HG02981 (cell line): Measurements from ENCODE around the gene PCSK6.

Experiments
- ATAC-seq: cut with Tn5 transposase; IDR thresholded peaks from one replicate; pipeline ENCODE4 v1.9.1; 2021; ENCODE audit warnings: mild to moderate bottlenecking, moderate library complexity; ENCODE audit not compliant: unreplicated experiment

Gene PCSK6

DNA sequence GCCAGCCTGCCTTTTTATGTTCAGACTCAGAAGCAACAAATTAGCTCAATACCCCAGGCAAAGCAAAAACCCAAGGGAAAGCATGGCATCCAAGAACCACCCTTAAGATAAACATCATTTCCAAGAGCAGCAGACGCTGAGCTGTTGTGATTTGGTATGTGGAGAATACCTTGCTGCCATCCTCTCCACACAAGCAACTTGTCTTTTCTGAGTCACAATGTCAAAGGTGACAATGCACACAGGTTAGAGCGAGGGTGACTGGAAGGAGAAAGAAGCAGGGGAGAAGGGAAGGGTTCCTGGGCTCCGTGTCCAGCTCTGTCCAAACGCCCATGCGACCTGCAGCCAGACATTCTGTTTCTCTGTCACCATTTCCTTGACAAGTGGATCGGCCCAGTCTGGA is 6.0 kb downstream of the PCSK6 start:
- ATAC-seq: no peak

DNA sequence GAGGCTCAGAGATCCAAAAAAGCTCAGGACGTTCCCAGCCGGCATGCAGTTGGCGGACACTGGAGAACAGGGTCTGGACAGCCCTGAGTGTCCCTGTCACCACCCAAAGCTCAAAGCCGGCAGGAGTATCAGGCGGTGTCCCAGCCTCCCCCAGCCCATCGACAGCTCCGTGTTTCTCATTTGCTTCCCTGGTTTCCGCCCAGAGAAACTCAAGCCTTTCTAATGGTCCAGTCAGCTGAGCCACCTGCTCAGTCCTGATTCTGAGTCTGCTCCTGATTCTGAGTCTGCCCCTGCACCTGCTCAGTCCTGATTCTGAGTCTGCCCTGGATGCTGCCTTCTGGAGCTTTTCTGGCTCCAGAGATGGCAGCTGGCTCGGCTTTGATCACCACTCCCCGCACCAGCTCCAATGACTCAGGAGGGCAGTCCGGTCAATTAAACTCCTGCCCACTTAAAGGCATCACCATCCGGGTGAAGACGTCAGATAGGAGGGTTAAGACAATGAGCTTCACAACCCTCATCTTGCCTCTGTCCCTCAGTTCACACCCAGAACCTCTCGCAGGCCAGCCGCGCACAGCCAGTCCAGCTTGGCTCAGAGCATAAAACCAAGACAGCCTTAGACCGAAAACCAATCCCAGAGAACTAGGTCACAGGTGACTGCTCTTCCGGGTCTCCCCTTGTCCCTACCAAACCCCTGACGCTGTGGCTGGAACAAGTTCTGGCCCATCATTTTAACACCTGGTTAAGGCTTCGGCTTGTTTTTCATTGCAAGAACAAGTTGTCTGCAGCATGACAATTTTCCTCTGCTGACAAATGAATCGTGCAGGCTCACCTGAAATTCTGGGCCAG is 6.8 kb downstream of the PCSK6 start:
- ATAC-seq: no peak

DNA sequence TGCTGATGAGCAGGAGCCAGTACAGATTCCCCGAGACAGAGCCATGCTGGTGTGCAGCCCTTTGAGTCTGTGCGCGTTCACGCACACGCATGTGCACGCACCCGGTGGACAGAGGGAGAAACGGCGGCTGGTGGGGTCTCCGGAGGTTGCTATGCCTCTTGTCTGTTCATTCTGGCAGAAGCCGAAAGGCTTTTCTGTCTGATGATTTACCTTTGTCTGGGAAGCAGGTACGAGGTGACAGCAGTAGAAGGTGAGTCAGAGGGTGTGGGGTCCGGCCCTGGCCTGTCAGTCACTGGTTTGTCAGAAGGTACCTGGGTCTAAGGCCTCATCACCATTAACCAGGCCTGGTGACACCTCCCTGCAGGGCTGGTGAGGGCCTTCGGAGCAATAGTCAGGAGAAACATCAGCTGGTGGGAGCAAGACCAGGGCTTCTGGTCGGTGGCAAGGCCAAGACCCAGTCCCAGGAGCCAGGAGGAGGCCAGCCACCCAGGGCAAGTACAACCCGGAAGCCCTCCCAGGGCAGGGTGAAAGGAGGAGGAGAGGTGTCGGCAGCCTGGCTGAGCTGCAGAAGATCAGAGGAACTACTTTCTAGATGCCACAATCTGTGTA is 7.5 kb downstream of the PCSK6 start:
- no peak for ATAC-seq

DNA sequence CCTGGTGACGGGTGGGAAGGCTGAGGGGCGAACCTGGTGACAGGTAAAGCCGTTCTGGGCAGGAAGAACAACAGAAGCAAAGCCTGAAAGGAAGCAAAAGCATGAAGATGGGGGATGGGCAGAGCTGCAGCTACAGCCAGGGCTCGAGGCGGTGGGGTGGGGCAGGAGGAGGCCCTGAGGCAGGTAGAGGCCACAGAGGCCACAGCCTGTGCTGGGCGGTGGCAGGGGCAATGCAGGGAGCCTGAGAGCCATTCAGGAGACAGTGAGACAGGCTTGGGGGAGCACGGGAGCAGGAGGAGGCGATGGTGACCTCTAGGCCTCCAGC is 8.2 kb downstream of the PCSK6 start:
- ATAC-seq: no peak

DNA sequence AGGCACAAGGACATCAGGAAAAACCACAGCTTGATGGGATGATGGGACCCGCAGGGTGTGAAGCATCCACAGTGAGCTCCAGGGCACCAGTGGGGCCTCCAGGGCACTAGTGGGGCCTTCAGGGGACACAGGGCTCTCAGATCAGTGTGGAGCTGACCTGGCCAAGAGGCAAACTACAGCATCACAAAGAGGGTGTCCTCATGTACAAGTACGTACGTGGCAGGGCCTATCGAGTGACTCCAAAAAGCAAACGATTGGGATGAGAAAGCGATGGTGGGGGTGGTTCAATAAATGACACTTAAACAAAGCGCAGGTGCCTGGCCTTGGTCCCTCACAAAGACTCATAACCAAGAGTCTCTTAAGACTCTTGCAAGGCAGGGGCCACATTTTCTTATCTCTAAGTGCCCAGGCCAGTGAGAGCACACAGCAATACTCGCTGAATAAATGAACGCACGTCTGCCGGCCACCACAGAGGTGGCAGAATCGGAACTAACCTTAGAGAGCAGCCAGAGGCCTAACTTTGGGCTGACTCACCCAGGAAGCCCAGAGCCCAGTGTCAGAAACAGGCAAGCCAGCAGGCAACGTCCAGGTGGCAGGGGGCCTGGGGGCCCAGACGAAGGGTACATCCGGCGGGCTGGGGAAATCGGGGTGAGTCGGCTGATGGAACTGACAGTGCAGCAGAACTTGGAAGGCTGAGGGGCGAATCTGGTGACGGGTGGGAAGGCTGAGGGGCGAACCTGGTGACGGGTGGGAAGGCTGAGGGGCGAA is 8.7 kb downstream of the PCSK6 start:
- ATAC-seq: no peak

DNA sequence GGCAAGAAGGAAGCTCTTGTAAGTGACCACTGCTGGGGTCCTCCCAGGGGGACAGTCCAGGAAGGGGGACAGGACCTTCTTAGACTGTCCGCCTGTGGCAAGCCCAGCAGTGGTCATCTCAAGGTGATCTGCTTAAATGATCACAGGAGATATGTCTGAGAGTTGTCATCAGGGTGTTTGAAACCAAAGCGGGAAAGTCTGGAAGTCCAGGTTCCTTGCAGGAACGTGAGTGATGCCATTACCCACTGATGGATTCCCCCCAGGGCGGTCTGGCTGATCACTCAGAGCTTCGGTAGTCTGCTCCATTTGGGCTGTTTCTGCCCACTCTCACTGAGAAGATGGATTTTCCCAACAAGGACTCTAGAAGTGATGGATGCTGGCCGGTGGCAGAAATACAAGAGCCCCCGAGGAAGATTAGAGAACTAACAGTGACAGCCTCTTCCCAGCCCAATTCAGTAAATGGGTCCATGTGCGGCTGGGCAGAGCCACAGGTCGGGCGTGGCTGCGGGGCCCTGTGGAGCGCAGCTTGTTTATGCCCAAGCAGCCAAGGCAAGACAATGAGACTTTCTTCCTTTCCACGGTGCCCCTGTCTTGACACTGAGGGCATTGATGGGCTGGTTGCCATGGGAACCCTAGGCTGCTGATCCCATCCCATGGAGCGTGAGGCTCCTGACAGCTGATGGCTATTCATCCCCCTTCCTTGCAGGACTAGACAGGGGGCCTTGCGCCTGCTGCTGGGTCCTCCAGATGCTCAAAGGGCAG is 9.5 kb downstream of the PCSK6 start:
- ATAC-seq: no peak

DNA sequence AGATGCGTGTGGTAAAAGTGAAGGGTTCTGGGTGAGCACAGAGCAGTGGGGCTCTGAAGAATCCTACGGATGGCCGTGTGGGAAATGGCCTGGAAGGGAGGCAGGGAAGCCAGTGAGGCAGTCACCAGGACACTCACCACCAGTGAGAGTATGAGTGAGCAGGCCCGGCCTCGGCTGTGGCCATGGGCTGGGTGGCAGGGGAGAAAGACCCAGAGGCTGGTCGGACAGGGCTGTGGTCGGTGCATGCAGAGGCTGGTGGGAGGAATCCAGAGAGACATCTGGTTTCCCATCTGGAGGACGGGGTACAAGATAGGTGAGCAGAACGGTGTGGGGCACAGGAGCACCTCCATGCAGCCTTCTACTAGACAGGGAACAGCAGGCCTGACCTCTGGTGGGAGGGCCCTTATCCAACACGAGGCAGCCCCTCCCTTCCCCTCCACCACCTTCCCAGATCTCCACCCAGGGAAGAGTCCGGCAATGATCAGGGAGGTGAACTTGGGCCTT is 10.1 kb downstream of the PCSK6 start:
- no peak for ATAC-seq

DNA sequence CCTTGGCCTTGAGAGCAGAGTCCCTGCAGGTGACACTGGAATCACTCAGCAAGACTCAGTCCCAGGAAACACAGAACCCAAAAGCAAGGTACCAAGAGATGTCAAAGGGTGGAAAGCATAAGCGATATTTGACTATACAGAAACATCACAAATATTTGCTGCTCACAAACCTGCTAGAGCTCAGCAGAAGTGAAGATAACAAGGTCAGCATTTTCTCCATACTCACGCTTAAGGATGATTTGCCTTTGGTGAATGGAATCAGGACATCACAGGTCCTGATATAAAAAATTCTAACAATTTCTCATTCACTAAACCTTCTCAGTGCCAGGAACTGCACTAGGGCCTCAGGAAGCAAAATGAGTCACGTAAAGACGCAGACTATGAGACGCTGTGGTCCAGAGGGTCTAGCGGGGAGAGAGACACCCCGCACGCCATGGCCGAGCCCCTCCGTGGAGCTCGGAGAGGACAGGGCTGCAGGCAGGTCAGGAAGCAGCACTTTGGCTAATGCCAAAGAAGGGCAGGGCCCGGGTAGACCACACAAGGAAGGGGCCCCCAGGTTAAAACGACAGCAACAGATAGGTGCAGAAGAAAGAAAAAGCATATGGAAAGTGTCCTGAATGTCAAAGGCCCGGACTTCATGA is 10.7 kb downstream of the PCSK6 start:
- ATAC-seq: no peak

DNA sequence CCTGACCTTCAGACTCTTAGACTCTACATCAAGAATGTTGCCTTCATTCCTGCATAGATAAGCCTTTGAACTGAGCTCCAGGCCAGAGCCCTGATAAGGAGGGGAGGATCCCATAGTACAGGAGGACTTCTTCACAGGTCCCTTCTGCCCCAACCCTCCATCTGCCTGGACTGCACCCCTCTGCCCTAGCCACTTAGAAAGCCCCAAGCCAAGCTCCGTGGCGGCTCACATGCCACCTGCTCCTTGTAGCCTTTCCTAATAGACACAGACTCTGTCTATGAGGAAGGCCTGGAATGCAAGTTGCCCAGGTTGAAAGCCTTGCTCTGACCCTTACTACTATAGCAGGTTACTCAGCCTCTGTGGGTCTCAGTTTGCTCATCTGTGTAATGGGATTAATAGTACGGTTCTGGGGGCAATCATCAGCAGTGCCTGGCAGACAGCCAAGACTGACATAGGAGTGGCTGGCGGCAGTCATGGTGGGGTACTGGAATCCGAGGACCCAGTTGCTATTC is 11.6 kb downstream of the PCSK6 start:
- ATAC-seq: no peak

DNA sequence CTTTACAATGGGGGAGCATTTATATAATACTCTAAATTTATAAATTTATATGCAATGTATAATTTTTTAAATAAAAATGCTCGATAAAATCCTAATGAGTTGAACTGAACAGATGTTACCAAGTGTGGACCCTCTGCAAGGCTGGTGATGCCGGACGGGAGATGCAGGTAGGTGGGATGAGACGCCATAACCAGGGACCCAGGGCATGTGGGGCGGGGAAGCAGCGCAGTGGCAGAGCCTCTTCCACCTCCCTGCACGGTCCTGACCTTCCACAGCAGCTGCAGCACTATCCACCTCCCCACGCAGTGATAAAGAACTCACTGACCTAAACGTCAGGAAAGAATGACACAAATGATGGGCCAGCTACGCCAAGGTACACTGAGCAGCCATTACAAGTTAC is 12.8 kb downstream of the PCSK6 start:
- no peak for ATAC-seq

DNA sequence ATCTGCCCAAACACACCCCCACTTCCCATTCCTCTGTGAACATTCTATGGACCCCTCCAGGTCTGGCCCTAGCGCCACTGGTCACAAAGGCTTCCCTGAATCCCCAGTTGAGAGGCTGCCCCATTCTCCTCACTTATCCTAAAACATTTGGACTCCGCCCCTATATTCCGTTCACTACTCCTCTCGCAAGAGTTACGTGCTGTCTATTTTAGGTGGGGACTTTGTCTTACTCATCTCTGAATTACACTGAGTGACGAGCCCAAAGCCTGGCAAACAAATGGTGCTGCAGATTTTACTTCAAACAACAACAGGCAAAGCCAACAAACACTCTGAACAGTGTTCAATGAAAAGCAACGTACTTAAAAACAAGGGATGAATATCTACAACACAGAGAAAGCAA is 14.5 kb downstream of the PCSK6 start:
- no peak for ATAC-seq

DNA sequence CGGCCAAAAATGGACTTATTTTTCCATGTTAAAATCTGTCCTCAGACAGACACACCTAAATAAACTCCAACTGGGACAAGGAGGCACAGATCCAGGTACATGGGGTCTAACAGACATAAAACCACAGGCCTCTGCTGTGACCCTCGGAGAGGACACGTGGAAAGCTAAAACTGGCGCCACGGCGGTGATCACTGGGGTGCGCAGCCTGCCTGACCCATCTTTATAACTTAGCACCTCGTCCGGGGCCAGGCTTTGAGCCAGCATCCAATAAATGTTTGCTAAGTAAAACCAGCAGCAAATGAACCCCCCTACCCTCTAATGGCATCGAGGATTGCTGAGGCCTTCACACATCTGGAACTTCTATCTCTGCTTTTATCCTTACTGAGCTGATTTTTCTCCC is 15.3 kb downstream of the PCSK6 start:
- no peak for ATAC-seq

DNA sequence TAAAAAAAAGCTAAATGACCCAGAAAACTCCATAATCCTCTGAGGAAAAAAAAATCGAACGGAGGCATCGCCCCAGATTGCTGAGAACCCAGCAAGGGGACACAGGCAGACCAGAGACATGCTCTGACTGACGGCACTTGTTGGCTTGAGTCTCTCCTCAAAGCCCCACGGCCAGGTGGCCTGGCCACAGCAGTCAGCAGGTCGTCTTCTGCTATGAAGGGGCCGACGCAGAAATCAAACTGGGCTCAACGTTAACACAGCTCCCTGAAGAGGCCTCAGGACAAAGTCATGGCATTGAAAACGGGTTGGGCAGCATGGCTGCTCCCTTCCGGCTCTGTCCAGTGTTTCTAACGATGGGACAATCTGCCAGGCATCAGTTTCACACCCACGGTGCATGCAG is 17.5 kb downstream of the PCSK6 start:
- ATAC-seq: no peak

DNA sequence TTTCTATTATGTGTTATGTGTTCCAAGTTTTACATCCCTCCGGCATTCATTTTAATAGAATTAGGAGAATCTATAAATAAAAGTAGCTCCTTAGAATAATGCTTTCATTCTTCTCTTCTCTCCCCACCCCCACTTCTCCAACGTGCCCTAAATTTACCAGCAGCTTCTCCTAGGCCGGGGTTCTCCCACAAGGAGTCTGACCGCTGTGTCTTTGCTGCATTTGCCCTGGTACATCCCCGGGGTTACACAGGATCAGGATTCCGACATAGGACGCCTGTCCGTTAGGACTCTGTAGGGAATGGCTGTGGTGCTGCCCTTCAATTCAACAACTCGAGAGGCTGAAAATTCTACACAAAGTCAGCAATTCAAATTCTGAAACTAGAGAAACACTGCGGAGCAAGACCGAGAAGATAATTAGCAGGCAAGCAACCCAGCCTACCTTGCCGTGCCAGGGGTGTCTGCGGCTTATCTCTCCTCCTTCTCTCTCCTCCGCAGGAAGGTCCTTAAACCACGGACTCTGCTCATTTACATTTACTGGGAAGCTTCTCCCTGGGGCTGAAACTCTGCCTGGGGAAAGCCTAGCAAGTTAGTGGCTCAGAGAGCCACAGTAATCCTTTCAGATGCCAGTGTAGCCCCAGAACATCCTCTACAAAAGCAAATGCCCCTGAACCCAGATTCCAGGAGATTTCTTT is 18.8 kb downstream of the PCSK6 start:
- no peak for ATAC-seq

DNA sequence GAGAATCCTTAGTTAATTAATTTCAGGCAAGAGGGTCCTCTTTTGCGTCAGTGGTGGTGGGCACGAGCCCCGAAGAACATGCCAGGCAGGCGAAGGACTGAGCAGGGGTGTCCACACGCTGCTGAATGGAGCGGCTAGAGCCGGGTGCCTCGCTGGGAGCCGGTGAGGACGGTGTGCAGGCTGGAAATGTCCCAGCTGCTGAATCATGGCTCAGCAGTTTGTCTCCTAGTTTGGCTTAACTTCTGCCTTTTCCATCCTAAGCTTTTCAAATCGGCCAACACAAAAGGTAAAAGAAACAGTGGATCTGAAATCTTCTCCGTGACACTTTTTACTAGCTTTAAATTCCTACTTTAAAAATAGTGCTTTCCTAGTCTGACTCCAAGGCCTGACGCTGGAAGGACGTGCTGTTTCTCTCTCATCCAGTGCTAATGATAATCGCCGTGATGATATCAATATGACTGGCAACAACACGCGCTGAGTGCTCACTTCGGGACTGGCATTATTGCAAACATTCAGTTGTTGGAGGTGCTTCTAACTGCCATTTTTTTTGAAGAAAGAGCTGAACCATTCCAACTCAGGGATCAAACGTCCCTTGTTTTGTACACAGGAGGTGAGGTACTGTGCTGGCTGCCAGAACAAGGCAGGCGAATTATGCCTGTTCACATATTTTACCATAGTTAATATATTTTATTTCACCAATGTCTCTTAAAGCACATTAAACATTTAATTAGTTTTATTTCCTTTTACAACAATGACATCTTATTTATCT is 19.8 kb downstream of the PCSK6 start:
- ATAC-seq: no peak

DNA sequence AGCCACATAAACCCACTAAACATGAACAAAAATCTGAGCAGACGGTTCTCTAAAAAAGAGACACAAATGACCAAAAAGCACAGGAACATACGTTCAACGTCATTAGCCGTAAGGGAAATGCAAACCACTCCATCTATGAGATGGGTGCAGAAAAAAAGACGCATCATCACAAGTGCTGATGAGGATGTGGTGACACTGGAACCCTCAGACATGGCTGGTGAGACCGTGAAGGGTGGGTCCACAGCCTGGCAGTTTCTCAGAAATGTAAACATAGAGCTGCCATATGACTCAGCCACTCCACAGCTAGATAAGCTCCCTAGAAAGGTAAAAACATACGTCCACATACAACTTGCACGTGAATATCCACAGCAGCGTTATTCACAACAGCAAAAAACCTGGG is 23.3 kb downstream of the PCSK6 start:
- no peak for ATAC-seq

DNA sequence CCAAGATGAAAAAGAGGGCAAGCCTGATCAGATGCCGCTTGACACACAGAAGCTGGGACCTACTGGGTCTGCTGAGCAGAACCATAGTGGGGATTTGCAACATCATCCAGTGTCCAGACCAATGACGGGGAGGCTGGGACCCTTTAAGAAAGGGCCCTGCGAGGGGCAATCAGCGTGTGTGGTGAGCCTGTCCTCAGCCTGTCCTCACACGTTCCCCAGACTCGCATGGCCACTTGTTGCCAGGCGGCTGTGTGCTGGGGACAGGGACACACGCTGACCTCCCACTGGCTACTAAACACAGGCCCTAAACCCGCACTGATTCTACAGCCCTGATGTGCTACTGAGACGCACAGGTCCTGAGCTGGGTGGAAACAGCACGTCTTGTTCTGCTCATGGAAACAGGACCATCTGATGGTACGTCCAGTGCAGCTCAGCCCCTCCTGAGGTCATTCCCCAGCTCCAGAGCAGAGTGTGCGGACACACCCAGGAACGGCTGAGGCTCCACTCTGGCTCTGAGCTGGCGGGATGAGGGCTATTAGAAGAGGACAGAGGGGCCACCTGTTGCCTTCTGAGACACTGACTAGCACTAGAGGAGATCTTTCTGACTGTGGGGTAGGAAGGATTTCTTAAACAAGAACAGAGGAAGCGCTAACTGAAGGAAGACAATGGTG is 24.4 kb downstream of the PCSK6 start:
- ATAC-seq: no peak

DNA sequence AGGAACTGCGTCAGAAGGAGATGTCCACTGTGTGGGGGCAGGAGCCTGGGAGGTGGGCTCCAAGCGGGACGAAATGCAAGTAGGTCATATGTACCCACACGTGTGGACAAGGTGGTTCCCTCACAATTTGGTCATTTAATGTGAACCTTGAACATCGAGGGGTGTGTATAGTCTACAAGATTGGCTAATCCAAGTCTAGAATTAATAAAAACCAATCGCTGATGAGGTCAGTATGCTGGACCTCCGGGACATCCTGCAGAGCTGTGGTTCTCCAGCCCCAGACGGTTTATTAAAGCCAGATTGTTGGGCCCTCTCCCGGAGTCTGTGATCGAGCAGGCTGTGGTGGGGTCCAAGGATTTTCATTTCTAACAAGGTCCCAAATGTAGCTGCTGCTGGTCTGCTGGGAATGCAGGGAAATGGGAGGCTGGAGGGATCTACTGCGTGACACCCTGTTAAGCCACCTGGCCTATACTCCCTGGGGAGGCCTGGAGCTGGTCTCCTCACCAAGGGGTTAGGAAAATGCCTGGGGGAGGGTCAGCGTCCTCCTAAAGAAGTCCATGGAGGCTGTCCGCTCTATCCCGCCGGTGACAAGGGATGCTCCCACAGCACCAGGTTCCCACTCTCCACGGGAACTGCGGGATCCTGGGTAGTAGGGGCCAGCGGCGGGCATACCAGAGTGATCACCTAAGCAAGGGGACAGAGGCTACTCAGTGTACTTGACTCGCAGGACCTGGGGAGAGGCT is 25.1 kb downstream of the PCSK6 start:
- ATAC-seq: no peak
